ENCODE results near the gene KCNMB2. TPM values are rescaled to one million over a fixed set of nuclear protein-coding genes. Genes with fewer than 3 reads are reported as not detected.

KCNMB2 gene
- polyA plus RNA-seq, 4 donors, result 0.06 to 3.9 (median 1.4) TPM; not detected in 1

DNA sequence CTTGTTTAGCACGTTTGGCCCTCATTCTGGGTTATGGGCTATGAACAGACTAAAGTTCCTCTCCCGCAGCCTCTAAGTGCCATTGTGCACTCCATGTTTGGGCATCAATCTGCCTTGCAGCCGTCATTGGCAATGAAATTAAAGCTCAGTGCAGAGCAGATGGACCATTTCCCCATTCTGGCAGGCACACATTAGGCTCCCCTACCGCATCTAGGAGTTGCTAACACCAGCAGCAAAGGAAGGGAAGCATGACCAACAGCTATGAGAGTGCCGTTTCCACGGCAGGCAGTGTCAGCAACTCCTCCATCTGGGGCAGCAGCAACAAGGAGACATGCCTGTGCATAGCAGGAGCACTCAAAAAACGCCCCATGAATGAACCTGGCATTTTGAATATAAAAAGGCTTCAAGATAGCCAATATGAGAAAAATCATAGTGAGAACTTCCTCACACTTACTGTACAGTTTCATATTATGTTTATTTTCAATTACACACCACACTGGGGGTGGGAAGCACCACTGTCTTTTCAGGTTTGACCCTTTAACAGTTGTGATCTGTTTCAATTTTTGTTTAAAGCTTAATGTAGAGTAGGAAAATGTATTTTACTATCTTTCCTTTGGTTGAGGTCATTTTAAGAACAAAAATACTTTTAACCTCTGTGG lies 218.7 kb downstream of the KCNMB2 start:
- no peak overlapping the region for H3K4me3 ChIP-seq (ENCODE audit: low read depth in 1 of 3, low read length in 3 of 3)
- WGBS, 3 donors, result 57 to 64% (median 63%) methylated on average over 7 of the region's 7 CpGs
- no peak for FAIRE-seq

DNA sequence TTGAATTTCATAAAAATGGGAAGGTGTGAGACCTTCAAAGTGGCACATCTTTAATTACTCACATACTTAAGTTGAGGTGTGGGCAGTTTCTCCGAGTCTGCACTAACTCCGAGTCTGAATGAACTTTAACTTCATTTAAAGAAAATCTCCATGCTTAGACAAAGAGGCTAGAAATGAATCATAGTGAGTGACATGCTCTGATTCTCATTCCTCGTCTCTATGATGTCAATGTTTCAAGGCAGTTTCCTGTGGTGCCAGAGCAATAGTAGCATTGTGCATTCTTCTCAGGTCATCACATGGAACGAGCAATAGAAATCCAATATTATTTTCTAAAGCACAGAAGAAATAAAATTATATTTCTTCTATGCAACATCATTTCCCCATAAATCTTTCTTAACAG lies 224.8 kb downstream of the KCNMB2 start:
- Histone ChIP-seq H3K27ac (ENCODE audit: low read depth in 1 of 3, low read length in 2 of 3) (no peak overlapping the region), H3K4me3 (ENCODE audit: low read depth in 1 of 3, low read length in 3 of 3) (no peak overlapping the region), H3K4me1 (ENCODE audit: control insufficient read depth in 3 of 3, insufficient read depth in 2 of 3, low read depth in 1 of 3, low read length in 2 of 3) (no peaks in the 10 kb centered on the region), H3K36me3 (ENCODE audit: control insufficient read depth in 3 of 3, insufficient read depth in 2 of 3, low read depth in 1 of 3, low read length in 3 of 3) (no peaks in the 10 kb centered on the region), H3K27me3 (ENCODE audit: control insufficient read depth in 3 of 3, insufficient read depth in 3 of 3, low read length in 3 of 3) (no peaks in the 10 kb centered on the region), H3K9me3 (ENCODE audit: control insufficient read depth in 2 of 2, insufficient read depth in 1 of 2, low read depth in 1 of 2, low read length in 1 of 2) (no peaks in the 10 kb centered on the region)
- FAIRE-seq (no peak), DNase-seq (no peak)
- 84 to 89% (median 87%) methylated on average over 4 of the region's 4 CpGs for WGBS, 3 donors

More for the DNA sequence above, 218.7 kb downstream of the KCNMB2 start:
- Histone ChIP-seq H3K4me1 (ENCODE audit: control insufficient read depth in 3 of 3, insufficient read depth in 2 of 3, low read depth in 1 of 3, low read length in 2 of 3) (no peaks in the 10 kb centered on the region), H3K27me3 (ENCODE audit: control insufficient read depth in 3 of 3, insufficient read depth in 3 of 3, low read length in 3 of 3) (no peaks in the 10 kb centered on the region), H3K36me3 (ENCODE audit: control insufficient read depth in 3 of 3, insufficient read depth in 2 of 3, low read depth in 1 of 3, low read length in 3 of 3) (no peaks in the 10 kb centered on the region), H3K27ac (ENCODE audit: low read depth in 1 of 3, low read length in 2 of 3) (no peak overlapping the region), H3K9me3 (ENCODE audit: control insufficient read depth in 2 of 2, insufficient read depth in 1 of 2, low read depth in 1 of 2, low read length in 1 of 2) (no peaks in the 10 kb centered on the region)
- no peak for DNase-seq

DNA sequence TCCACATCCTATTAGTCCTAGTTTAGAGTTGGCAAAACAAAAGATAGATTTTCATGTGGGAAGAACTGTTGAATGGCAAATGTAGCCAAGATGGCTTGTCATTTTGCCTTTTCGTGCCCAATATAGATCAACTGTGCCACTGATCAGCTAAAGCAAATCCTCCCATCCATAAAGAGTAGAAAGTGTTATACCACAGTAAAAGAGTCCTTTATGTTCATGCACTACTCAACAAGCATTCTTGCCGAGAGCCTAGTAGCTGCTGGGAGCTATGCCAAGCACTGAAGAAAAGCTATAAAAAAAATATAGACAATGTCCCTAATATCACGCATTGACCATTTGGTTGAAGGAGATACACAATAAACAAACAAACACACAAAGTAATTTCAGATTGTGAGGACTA lies 225.2 kb downstream of the KCNMB2 start:
- DNase-seq (no peak), FAIRE-seq (no peak)
- Histone ChIP-seq H3K9me3 (ENCODE audit: control insufficient read depth in 2 of 2, insufficient read depth in 1 of 2, low read depth in 1 of 2, low read length in 1 of 2) (no peaks in the 10 kb centered on the region), H3K4me1 (ENCODE audit: control insufficient read depth in 3 of 3, insufficient read depth in 2 of 3, low read depth in 1 of 3, low read length in 2 of 3) (no peaks in the 10 kb centered on the region), H3K4me3 (ENCODE audit: low read depth in 1 of 3, low read length in 3 of 3) (no peak overlapping the region), H3K36me3 (ENCODE audit: control insufficient read depth in 3 of 3, insufficient read depth in 2 of 3, low read depth in 1 of 3, low read length in 3 of 3) (no peaks in the 10 kb centered on the region), H3K27ac (ENCODE audit: low read depth in 1 of 3, low read length in 2 of 3) (no peak overlapping the region), H3K27me3 (ENCODE audit: control insufficient read depth in 3 of 3, insufficient read depth in 3 of 3, low read length in 3 of 3) (no peaks in the 10 kb centered on the region)
- WGBS, 3 donors, result 88 to 90% (median 89%) methylated on average over 3 of the region's 3 CpGs

DNA sequence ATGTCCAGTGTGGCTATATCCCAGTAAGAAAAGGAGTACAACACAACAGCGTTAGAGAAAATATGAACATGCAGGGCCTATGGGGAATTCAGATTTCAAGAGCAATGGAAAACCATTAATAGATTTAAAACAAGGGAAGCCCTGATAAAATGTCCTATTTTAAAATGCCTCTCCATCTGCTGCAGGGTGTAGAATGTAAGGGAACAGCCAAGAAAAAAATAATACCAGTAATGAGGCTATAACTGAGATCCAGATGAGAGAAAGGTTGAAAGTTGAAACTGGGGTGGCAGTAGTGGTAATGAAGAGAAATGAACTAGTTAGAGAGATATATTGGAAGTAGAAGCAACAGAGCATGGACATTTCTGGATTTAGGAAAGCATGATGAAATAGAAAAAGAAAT lies 226.1 kb downstream of the KCNMB2 start:
- 92 to 97% (median 95%) methylated on average over 1 of the region's 1 CpG for WGBS, 3 donors
- Histone ChIP-seq H3K27ac (ENCODE audit: low read depth in 1 of 3, low read length in 2 of 3) (no peak overlapping the region), H3K36me3 (ENCODE audit: control insufficient read depth in 3 of 3, insufficient read depth in 2 of 3, low read depth in 1 of 3, low read length in 3 of 3) (no peaks in the 10 kb centered on the region), H3K4me1 (ENCODE audit: control insufficient read depth in 3 of 3, insufficient read depth in 2 of 3, low read depth in 1 of 3, low read length in 2 of 3) (no peaks in the 10 kb centered on the region), H3K4me3 (ENCODE audit: low read depth in 1 of 3, low read length in 3 of 3) (no peak overlapping the region), H3K27me3 (ENCODE audit: control insufficient read depth in 3 of 3, insufficient read depth in 3 of 3, low read length in 3 of 3) (no peaks in the 10 kb centered on the region), H3K9me3 (ENCODE audit: control insufficient read depth in 2 of 2, insufficient read depth in 1 of 2, low read depth in 1 of 2, low read length in 1 of 2) (no peaks in the 10 kb centered on the region)
- FAIRE-seq, result no peak
- DNase-seq, result no peak

DNA sequence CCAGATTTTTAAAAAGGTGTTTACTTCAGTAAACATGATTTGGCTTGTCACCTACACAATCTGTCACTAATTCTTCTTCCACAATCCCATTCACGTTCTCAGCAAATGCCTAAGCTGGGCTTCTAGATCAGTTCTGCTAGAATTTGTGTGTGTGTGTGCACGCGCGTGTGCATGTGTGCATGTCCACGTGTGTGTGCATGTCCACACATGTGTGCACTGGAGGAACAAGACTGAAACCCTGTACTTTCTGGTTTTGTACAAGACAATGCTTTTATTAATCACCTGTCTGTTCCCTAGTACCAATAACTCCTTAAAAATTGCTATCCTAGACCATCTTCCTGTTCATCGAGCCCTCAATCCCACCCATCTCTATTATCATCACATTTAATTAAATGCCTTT lies 229.2 kb downstream of the KCNMB2 start:
- no peak for FAIRE-seq
- no peaks in the 10 kb centered on the region for H3K4me1 ChIP-seq (ENCODE audit: control insufficient read depth in 3 of 3, insufficient read depth in 2 of 3, low read depth in 1 of 3, low read length in 2 of 3)
- WGBS, 3 donors, result 71 to 75% (median 74%) methylated on average over 6 of the region's 6 CpGs
- no peak overlapping the region for H3K4me3 ChIP-seq (ENCODE audit: low read depth in 1 of 3, low read length in 3 of 3)
- H3K27me3 ChIP-seq (ENCODE audit: control insufficient read depth in 3 of 3, insufficient read depth in 3 of 3, low read length in 3 of 3), result no peaks in the 10 kb centered on the region
- no peaks in the 10 kb centered on the region for H3K9me3 ChIP-seq (ENCODE audit: control insufficient read depth in 2 of 2, insufficient read depth in 1 of 2, low read depth in 1 of 2, low read length in 1 of 2)
- no peak overlapping the region for H3K27ac ChIP-seq (ENCODE audit: low read depth in 1 of 3, low read length in 2 of 3)
- H3K36me3 ChIP-seq (ENCODE audit: control insufficient read depth in 3 of 3, insufficient read depth in 2 of 3, low read depth in 1 of 3, low read length in 3 of 3), result no peaks in the 10 kb centered on the region
- DNase-seq, result no peak

DNA sequence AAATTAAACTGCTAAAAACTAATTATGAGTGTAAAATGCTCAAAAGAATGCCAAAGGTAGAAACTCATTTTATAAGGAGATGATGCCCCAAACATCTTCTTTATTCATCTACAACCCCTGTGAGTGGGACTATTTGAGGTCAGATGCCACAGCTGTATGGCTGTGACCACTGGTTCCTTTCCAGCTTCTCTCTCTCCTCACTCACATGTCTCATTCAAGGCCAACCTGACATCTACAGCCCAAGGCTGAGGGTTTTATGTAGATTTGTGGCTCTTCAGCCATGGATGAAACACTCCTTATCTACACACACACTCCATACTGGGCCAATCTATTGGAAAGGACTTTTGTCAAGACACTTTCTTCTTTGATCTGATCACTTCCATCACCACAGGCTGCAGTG lies 231.3 kb downstream of the KCNMB2 start:
- Histone ChIP-seq H3K27me3 (ENCODE audit: control insufficient read depth in 3 of 3, insufficient read depth in 3 of 3, low read length in 3 of 3) (no peaks in the 10 kb centered on the region), H3K4me3 (ENCODE audit: low read depth in 1 of 3, low read length in 3 of 3) (no peak overlapping the region), H3K36me3 (ENCODE audit: control insufficient read depth in 3 of 3, insufficient read depth in 2 of 3, low read depth in 1 of 3, low read length in 3 of 3) (no peaks in the 10 kb centered on the region), H3K27ac (ENCODE audit: low read depth in 1 of 3, low read length in 2 of 3) (no peak overlapping the region), H3K4me1 (ENCODE audit: control insufficient read depth in 3 of 3, insufficient read depth in 2 of 3, low read depth in 1 of 3, low read length in 2 of 3) (no peaks in the 10 kb centered on the region), H3K9me3 (ENCODE audit: control insufficient read depth in 2 of 2, insufficient read depth in 1 of 2, low read depth in 1 of 2, low read length in 1 of 2) (no peaks in the 10 kb centered on the region)
- no peak for FAIRE-seq
- DNase-seq, result no peak

DNA sequence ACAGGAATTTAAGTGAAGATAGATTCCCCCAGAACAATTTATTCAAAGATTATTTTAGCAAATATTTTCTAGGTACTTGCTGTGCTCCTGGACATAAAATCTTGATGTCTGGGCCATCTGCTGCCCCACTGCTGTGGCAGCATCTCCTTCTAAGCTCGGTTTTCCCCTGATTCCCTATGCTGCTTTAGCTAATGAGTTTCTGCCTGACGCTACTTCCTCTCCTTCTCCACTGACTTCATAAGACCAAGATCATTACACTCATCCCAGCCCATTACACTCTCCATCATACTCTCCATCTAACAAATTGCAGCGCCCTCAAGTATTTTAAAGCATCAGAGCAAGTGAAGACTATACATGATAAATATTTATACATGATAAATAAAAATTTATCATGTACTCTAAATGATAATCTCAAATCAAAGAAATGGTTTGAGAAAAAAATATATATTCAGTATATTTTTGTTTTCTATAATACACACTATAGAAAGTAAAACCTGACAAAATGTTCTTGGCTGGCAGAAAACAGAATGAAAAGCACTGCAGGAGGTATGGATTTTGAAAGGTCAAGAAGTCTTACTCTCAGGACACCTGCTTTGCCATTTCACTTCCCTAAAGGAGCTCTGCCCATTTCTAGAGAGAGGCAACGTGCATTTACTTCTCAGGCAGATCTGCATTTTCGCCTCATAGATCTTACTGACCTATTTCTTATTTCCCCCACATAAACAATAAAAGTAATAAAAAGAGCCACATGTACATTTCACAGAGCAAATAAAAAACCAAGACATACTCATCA lies 232.0 kb downstream of the KCNMB2 start:
- Histone ChIP-seq H3K27me3 (ENCODE audit: control insufficient read depth in 3 of 3, insufficient read depth in 3 of 3, low read length in 3 of 3) (no peaks in the 10 kb centered on the region), H3K27ac (ENCODE audit: low read depth in 1 of 3, low read length in 2 of 3) (no peak overlapping the region), H3K36me3 (ENCODE audit: control insufficient read depth in 3 of 3, insufficient read depth in 2 of 3, low read depth in 1 of 3, low read length in 3 of 3) (no peaks in the 10 kb centered on the region), H3K4me1 (ENCODE audit: control insufficient read depth in 3 of 3, insufficient read depth in 2 of 3, low read depth in 1 of 3, low read length in 2 of 3) (no peaks in the 10 kb centered on the region), H3K9me3 (ENCODE audit: control insufficient read depth in 2 of 2, insufficient read depth in 1 of 2, low read depth in 1 of 2, low read length in 1 of 2) (no peaks in the 10 kb centered on the region), H3K4me3 (ENCODE audit: low read depth in 1 of 3, low read length in 3 of 3) (no peak overlapping the region)
- no peak for FAIRE-seq
- DNase-seq, result no peak
- WGBS, 3 donors, result 68 to 81% (median 73%) methylated on average over 5 of the region's 5 CpGs

DNA sequence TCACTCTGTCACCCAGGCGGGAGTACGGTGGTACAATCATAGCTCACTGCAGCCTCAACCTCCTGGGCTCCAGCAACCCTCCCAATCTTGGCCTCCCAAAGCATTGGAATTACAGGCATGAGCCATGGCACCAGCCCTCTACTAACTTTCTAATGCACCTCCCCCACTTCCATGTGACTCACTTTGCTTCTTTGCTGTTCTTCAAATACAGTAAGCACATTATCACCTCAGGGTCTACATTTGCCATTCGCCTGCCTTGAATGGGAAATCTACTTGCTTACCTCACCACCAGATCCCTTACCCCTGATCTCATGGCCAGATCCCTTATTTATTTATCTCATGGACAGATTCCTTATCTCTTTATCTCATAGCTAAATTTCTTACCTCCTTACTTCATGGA lies 235.3 kb downstream of the KCNMB2 start:
- no peak overlapping the region for H3K4me3 ChIP-seq (ENCODE audit: low read depth in 1 of 3, low read length in 3 of 3)
- no peaks in the 10 kb centered on the region for H3K9me3 ChIP-seq (ENCODE audit: control insufficient read depth in 2 of 2, insufficient read depth in 1 of 2, low read depth in 1 of 2, low read length in 1 of 2)
- 75 to 80% (median 77%) methylated on average over 3 of the region's 3 CpGs for WGBS, 3 donors
- no peaks in the 10 kb centered on the region for H3K36me3 ChIP-seq (ENCODE audit: control insufficient read depth in 3 of 3, insufficient read depth in 2 of 3, low read depth in 1 of 3, low read length in 3 of 3)
- FAIRE-seq, result no peak
- H3K4me1 ChIP-seq (ENCODE audit: control insufficient read depth in 3 of 3, insufficient read depth in 2 of 3, low read depth in 1 of 3, low read length in 2 of 3), result no peaks in the 10 kb centered on the region
- DNase-seq, result no peak
- H3K27ac ChIP-seq (ENCODE audit: low read depth in 1 of 3, low read length in 2 of 3), result no peak overlapping the region
- no peaks in the 10 kb centered on the region for H3K27me3 ChIP-seq (ENCODE audit: control insufficient read depth in 3 of 3, insufficient read depth in 3 of 3, low read length in 3 of 3)

Measured in small intestine (tissue), 7 donors.